Stimulated activated CD8-positive, alpha-beta memory T cell treated with anti-CD3 and anti-CD28 coated beads, Interleukin-15, amount 100 ng/mL, for 4 hours (primary cell): ENCODE results near the gene SLC24A3.

Experiments used
- DNase-seq, 2 donors: peaks; one replicate each; pipeline ENCODE4 v3.0.0-alpha.2; 2020; ENCODE audit warnings: low read depth in 2 of 2

Gene SLC24A3

DNA sequence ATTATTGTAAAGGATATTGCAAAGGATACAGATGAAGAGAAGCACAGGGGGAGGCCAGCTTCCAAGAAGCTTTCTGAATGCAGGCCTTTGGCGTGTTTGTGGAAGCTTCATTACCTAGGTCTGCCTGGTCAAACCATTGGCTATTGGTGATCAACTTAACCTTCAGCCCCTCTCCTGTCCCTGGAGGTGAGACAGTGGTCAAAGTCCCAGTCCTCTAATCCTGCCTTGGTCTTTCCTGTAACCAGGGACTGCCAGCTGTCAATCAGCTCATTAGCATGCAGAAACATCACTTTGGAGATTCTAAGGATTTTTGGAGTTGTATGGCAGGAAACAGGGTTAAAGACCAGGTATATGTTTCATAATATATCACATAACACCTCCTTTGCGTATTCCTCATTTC, 558.6 kb downstream of the SLC24A3 start:
- DNase-seq, result no peak
